ENCODE results near the gene DNAH1. TPM values are rescaled to one million over a fixed set of nuclear protein-coding genes. Genes with fewer than 3 reads are reported as not detected.

Gene DNAH1
- total RNA-seq, 4 donors from 2014 or later = 3.2 to 8.1 (median 6.2) TPM

GRCh38 chr3:52438579-52439425 lies 122.7 kb downstream of the DNAH1 start:
- no peak for ATAC-seq
- WGBS, 2 donors (ENCODE audit: low coverage in 1 of 2) = 60 to 77% methylated on average over 1 to 4 of the region's 9 CpGs
- H3K4me1 ChIP-seq = peaks cover 0 to 8% (median 0%) of the 10 kb centered on the region in 3 donors
- no peaks in the 10 kb centered on the region for H3K9me3 ChIP-seq
- H3K36me3 ChIP-seq = no peaks in the 10 kb centered on the region
- no peak overlapping the region for H3K4me3 ChIP-seq
- no peak for TF ChIP-seq POLR2A (IDR thresholded peaks at IDR 0.05)
- no peak for TF ChIP-seq EP300 (IDR thresholded peaks at IDR 0.05)
- no peak for TF ChIP-seq POLR2AphosphoS5 (IDR thresholded peaks at IDR 0.05)
- TF ChIP-seq, protein P1, sequence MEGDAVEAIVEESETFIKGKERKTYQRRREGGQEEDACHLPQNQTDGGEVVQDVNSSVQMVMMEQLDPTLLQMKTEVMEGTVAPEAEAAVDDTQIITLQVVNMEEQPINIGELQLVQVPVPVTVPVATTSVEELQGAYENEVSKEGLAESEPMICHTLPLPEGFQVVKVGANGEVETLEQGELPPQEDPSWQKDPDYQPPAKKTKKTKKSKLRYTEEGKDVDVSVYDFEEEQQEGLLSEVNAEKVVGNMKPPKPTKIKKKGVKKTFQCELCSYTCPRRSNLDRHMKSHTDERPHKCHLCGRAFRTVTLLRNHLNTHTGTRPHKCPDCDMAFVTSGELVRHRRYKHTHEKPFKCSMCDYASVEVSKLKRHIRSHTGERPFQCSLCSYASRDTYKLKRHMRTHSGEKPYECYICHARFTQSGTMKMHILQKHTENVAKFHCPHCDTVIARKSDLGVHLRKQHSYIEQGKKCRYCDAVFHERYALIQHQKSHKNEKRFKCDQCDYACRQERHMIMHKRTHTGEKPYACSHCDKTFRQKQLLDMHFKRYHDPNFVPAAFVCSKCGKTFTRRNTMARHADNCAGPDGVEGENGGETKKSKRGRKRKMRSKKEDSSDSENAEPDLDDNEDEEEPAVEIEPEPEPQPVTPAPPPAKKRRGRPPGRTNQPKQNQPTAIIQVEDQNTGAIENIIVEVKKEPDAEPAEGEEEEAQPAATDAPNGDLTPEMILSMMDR (IDR thresholded peaks at IDR 0.05) = no peak
- H3K27ac ChIP-seq = no peak overlapping the region
- H3K27me3 ChIP-seq = no peaks in the 10 kb centered on the region

DNA sequence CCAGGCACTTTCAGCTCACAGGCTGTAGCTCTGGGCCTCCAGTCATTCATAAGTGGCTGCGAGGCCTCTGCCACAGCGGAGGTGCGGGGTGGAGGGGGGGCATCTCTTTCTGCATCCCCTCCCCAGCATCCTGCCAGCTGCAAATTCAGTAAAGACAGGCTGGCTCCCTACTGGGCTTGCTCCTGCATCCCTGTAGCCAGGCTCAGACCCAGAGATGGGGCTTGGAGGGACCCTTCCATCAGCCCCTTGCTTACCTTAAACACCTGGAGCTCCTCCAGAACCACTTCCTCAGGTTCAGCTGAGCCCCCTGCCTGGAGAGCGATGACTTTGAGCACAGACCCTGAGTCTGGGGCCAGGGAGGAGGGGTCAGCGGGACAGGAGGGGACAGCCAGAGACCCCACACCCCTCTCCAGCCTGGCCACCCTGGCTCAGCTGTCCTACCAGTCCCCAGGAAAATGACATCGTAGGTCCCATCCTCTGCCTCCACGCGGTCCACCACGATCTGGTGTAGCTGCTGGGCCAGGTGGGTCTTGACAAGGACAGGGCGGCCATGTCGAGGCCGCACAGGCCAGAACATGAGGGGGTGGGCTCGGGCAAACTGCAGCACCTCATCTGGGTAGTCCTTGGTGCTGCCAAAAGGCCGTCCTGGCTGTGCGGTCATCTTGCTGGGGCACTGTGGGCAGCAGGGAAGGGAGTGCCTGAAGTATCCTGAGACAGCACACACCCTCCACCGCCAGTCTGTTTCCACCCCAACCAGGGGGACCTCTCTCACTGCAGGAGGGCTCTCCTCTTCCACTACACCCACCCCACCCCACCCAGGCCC lies 123.5 kb downstream of the DNAH1 start:
- WGBS, 2 donors (ENCODE audit: low coverage in 1 of 2) = 93% methylated on average over 3 of the region's 16 CpGs; no CpG with 5 or more reads in 1 of the 2 donors
- ATAC-seq = no peak
- H3K36me3 ChIP-seq = no peaks in the 10 kb centered on the region

DNA sequence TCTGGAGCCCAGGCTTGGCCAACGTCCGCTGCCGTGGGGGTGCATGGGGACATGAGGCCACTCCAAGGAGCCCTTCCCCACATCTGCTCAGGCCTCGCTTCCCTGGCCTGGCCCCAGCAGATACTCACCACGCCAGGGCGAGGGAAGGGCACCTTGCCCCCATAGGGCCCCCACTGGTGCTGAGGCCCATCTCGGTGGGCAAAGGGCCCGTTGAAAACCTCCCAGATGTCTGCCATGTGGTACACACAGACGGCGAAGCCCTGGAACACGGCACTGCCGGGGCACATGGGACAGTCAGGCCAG lies 124.1 kb downstream of the DNAH1 start:
- no peak for TF ChIP-seq POLR2AphosphoS5 (IDR thresholded peaks at IDR 0.05)
- no peak for TF ChIP-seq POLR2A (IDR thresholded peaks at IDR 0.05)
- TF ChIP-seq EP300 (IDR thresholded peaks at IDR 0.05) = no peak
- TF ChIP-seq, protein P1 (IDR thresholded peaks at IDR 0.05) = no peak
- Histone ChIP-seq H3K36me3 (no peaks in the 10 kb centered on the region), H3K4me1 (peaks cover 0 to 15% (median 0%) of the 10 kb centered on the region in 3 donors), H3K27me3 (no peaks in the 10 kb centered on the region), H3K4me3 (no peak overlapping the region), H3K27ac (no peak overlapping the region), H3K9me3 (no peaks in the 10 kb centered on the region)
- WGBS, 2 donors (ENCODE audit: low coverage in 1 of 2) = no CpG with 5 or more reads among the region's 12 CpGs
- ATAC-seq = no peak

More for the DNA sequence above, 123.5 kb downstream of the DNAH1 start:
- TF ChIP-seq EP300 (IDR thresholded peaks at IDR 0.05) = no peak
- TF ChIP-seq POLR2A (IDR thresholded peaks at IDR 0.05) = no peak
- TF ChIP-seq POLR2AphosphoS5 (IDR thresholded peaks at IDR 0.05) = no peak
- TF ChIP-seq, protein P1 (IDR thresholded peaks at IDR 0.05) = no peak
- no peaks in the 10 kb centered on the region for H3K9me3 ChIP-seq
- H3K27ac ChIP-seq = no peak overlapping the region
- peaks cover 0 to 10% (median 0%) of the 10 kb centered on the region in 3 donors for H3K4me1 ChIP-seq
- H3K27me3 ChIP-seq = no peaks in the 10 kb centered on the region
- H3K4me3 ChIP-seq = no peak overlapping the region

GRCh38 chr3:52440671-52441070 lies 124.6 kb downstream of the DNAH1 start:
- WGBS, 2 donors (ENCODE audit: low coverage in 1 of 2) = no CpG with 5 or more reads among the region's 14 CpGs
- H3K9me3 ChIP-seq = no peaks in the 10 kb centered on the region
- H3K27ac ChIP-seq = no peak overlapping the region
- H3K27me3 ChIP-seq = no peaks in the 10 kb centered on the region
- no peak overlapping the region for H3K4me3 ChIP-seq
- ATAC-seq = no peak
- no peaks in the 10 kb centered on the region for H3K36me3 ChIP-seq
- TF ChIP-seq POLR2A (IDR thresholded peaks at IDR 0.05) = no peak
- no peak for TF ChIP-seq EP300 (IDR thresholded peaks at IDR 0.05)
- TF ChIP-seq POLR2AphosphoS5 (IDR thresholded peaks at IDR 0.05) = no peak
- TF ChIP-seq, protein P1 (IDR thresholded peaks at IDR 0.05) = no peak
- peaks cover 0 to 14% (median 0%) of the 10 kb centered on the region in 3 donors for H3K4me1 ChIP-seq

Data from gastroesophageal sphincter (tissue), 4 donors.